ENCODE results near the gene POLE. TPM values are rescaled to one million over a fixed set of nuclear protein-coding genes. Genes with fewer than 3 reads are reported as not detected.

POLE gene
- total RNA-seq, 1 experiment from 2014 or later, result 96.1 TPM

DNA sequence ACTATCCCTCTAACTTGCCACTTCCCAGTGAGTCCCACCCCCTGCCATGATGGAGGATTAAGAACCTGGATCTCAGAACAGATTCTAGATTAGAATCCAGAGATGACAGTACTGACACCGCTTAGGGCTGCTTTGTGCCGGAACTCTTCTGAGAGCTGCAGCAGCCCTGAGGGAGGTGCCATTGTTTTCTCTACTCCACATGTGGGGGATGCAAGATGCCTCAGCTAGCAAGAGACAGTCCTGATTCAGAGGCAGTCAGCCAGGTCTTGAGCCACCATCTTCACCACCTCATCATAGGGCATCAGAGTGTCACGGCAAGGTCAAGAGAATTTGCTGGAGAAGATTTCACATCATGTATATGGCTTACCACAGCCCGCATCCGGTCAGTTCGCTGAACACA, 20.1 kb upstream of the POLE start:
- ChIA-PET POLR2A (ENCODE audit: unreplicated experiment) (no interaction called here), CTCF (no interaction called here)
- no TSS peak for BruUV-seq (replicated peaks)
- Histone ChIP-seq H4K20me1 (ENCODE audit: low read length) (peaks cover 2% of the 10 kb centered on the region; the same call in 1 of the 2 replicates), H3K36me3 (ENCODE audit: low read depth, low read length) (no peaks in the 10 kb centered on the region; the same call in 1 of the 2 replicates), H3K9ac (ENCODE audit: low read length) (no peak overlapping the region), H3K9me2 (replicated peaks; ENCODE audit: low read length) (no peaks in the 10 kb centered on the region), H3K27me3 (ENCODE audit: low read length) (no peaks in the 10 kb centered on the region), H2AFZ (ENCODE audit: low read length) (no peak overlapping the region), H3K4me1 (ENCODE audit: insufficient read depth, low read length) (0 out of 2 replicates have a peak, but pooled peaks cover 8% of the 10 kb centered on the region), H3K79me2 (ENCODE audit: low read length) (peaks cover 27% of the 10 kb centered on the region), H3K9me3 (ENCODE audit: low read length) (no peaks in the 10 kb centered on the region), H3K4me2 (ENCODE audit: low read length) (no peak overlapping the region), H3F3A (ENCODE audit: low read length, unreplicated experiment) (no peaks in the 10 kb centered on the region), H3K4me3 (ENCODE audit: low read length) (no peak overlapping the region), H3K27ac (ENCODE audit: low read length) (no peak overlapping the region)
- intact Hi-C loops (cut with micrococcal nuclease), result no loop called here
- ATAC-seq (no peak), DNase-seq (no peak)
- TF ChIP-seq EZH2phosphoT487 (IDR thresholded peaks at IDR 0.05; ENCODE audit: borderline replicate concordance, low read length), result no peak
- TF ChIP-seq EZH2 (IDR thresholded peaks at IDR 0.05; ENCODE audit: low read length, unreplicated experiment), result no peak
- TF ChIP-seq, protein P1, sequence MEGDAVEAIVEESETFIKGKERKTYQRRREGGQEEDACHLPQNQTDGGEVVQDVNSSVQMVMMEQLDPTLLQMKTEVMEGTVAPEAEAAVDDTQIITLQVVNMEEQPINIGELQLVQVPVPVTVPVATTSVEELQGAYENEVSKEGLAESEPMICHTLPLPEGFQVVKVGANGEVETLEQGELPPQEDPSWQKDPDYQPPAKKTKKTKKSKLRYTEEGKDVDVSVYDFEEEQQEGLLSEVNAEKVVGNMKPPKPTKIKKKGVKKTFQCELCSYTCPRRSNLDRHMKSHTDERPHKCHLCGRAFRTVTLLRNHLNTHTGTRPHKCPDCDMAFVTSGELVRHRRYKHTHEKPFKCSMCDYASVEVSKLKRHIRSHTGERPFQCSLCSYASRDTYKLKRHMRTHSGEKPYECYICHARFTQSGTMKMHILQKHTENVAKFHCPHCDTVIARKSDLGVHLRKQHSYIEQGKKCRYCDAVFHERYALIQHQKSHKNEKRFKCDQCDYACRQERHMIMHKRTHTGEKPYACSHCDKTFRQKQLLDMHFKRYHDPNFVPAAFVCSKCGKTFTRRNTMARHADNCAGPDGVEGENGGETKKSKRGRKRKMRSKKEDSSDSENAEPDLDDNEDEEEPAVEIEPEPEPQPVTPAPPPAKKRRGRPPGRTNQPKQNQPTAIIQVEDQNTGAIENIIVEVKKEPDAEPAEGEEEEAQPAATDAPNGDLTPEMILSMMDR (conservative IDR thresholded peaks at IDR 0.05; ENCODE audit: low read depth, low read length), result no peak

DNA sequence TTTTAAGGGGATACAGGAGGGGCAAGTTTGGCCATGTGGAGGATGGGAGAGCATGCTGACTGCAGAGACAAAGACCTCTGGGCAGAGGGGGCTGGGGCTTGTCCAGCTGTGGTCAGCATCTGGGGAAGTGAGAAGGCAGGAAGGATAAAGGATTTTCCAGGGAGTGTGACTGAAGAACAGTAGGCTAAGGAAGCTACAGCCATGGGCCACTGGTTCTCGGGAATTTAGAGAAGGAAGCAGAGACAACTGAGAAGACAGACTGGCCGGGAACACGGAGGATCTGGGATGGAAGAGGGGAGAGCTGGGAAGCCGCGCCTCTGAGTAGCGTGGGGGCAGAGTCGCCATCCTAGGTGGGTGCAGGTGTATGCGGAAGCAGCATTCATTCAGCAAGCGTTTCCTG, 16.5 kb upstream of the POLE start:
- CTCF ChIA-PET, result no interaction called here
- Histone ChIP-seq H3K36me3 (ENCODE audit: low read depth, low read length) (no peaks in the 10 kb centered on the region; the same call in 1 of the 2 replicates), H3K27ac (ENCODE audit: low read length) (no peak overlapping the region), H3K4me1 (ENCODE audit: insufficient read depth, low read length) (peaks cover 17% of the 10 kb centered on the region), H3K4me3 (ENCODE audit: low read length) (no peak overlapping the region), H4K20me1 (ENCODE audit: low read length) (peaks cover 5% of the 10 kb centered on the region; the same call in 1 of the 2 replicates), H3K79me2 (ENCODE audit: low read length) (no peaks in the 10 kb centered on the region), H3K9me2 (replicated peaks; ENCODE audit: low read length) (no peaks in the 10 kb centered on the region), H3K4me2 (ENCODE audit: low read length) (no peak overlapping the region), H2AFZ (ENCODE audit: low read length) (no peak overlapping the region), H3K27me3 (ENCODE audit: low read length) (no peaks in the 10 kb centered on the region), H3K9ac (ENCODE audit: low read length) (no peak overlapping the region), H3F3A (ENCODE audit: low read length, unreplicated experiment) (peaks cover 3% of the 10 kb centered on the region), H3K9me3 (ENCODE audit: low read length) (no peaks in the 10 kb centered on the region)
- BruUV-seq (replicated peaks), result no TSS peak
- POLR2A ChIA-PET (ENCODE audit: unreplicated experiment), result no interaction called here
- no peak for ATAC-seq
- intact Hi-C loops (cut with micrococcal nuclease), result no loop called here
- DNase-seq, result no peak
- TF ChIP-seq EZH2phosphoT487 (IDR thresholded peaks at IDR 0.05; ENCODE audit: borderline replicate concordance, low read length) (no peak), EZH2 (IDR thresholded peaks at IDR 0.05; ENCODE audit: low read length, unreplicated experiment) (no peak)
- TF ChIP-seq, protein P1 (conservative IDR thresholded peaks at IDR 0.05; ENCODE audit: low read depth, low read length), result no peak

DNA sequence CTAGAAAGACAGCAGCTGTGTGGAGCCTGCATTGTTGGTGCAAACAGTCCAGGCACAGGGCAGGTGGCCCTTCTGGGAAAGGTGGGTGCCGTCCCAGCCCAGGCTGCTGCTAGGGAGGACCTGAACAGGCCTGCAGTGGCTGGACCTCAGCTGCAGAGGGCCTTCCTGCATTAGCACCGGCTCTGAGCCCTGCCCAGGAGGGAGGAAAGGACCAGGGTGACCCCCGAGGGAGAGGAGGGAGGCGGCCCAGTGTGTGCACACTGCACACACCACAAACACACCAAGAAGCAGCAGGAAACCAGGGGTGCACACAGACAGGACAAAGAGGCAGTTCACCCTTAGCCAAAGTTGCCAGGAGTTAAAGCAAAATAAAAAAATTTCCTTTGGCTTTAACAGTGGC, 15.5 kb upstream of the POLE start:
- no peaks in the 10 kb centered on the region; the same call in 1 of the 2 replicates for H3K36me3 ChIP-seq (ENCODE audit: low read depth, low read length)
- peaks cover 3% of the 10 kb centered on the region for H3F3A ChIP-seq (ENCODE audit: low read length, unreplicated experiment)
- no peaks in the 10 kb centered on the region for H3K79me2 ChIP-seq (ENCODE audit: low read length)
- no peak overlapping the region for H3K9ac ChIP-seq (ENCODE audit: low read length)
- TF ChIP-seq, protein P1 (conservative IDR thresholded peaks at IDR 0.05; ENCODE audit: low read depth, low read length), result 0 out of 2 replicates have a peak, but pooled peaks have one; percentile 8
- TF ChIP-seq EZH2phosphoT487 (IDR thresholded peaks at IDR 0.05; ENCODE audit: borderline replicate concordance, low read length), result no peak
- no peak for TF ChIP-seq EZH2 (IDR thresholded peaks at IDR 0.05; ENCODE audit: low read length, unreplicated experiment)
- H3K4me1 ChIP-seq (ENCODE audit: insufficient read depth, low read length), result peaks cover 17% of the 10 kb centered on the region
- no TSS peak for BruUV-seq (replicated peaks)
- no peaks in the 10 kb centered on the region for H3K27me3 ChIP-seq (ENCODE audit: low read length)
- ChIA-PET POLR2A (ENCODE audit: unreplicated experiment) (no interaction called here), CTCF (no interaction called here)
- no peaks in the 10 kb centered on the region for H3K9me2 ChIP-seq (replicated peaks; ENCODE audit: low read length)
- H3K4me3 ChIP-seq (ENCODE audit: low read length), result no peak overlapping the region
- ATAC-seq (peak; percentile 61), DNase-seq (no peak)
- intact Hi-C loops (cut with micrococcal nuclease), result no loop called here
- H3K27ac ChIP-seq (ENCODE audit: low read length), result no peak overlapping the region
- no peak overlapping the region for H2AFZ ChIP-seq (ENCODE audit: low read length)
- peaks cover 5% of the 10 kb centered on the region; the same call in 1 of the 2 replicates for H4K20me1 ChIP-seq (ENCODE audit: low read length)
- H3K4me2 ChIP-seq (ENCODE audit: low read length), result no peak overlapping the region
- H3K9me3 ChIP-seq (ENCODE audit: low read length), result no peaks in the 10 kb centered on the region
